Testis (tissue), 2 donors: ENCODE data around the gene SMCP.

Experiments used
- CTCF ChIP-seq, 3 experiments: fragments of 450-650 bp in 2 of 3; fragments of 200-600 bp in 1 of 3; sonication (generic) in 1 of 3; IDR thresholded peaks; one replicate each; pipeline ENCODE4 v1.5.1; 2016 to 2019; ENCODE audit warnings: antibody characterized with exemption in 3 of 3, mild to moderate bottlenecking in 2 of 3, moderate library complexity in 1 of 3
- POLR2A ChIP-seq: fragments of 450-650 bp; IDR thresholded peaks from one replicate; pipeline ENCODE4 v1.6.1; 2017; ENCODE audit warnings: antibody characterized with exemption, mild to moderate bottlenecking, moderate library complexity

GRCh38 chr1:152884506-152884905 is 6.4 kb downstream of the SMCP start:
- TF ChIP-seq CTCF (IDR thresholded peaks at IDR 0.05) (no peak), POLR2A (no peak)
